HepG2 (cell line): Measurements from ENCODE around the gene TMEM215. TPM values are rescaled to one million over a fixed set of nuclear protein-coding genes. Genes with fewer than 3 reads are reported as not detected.

Experiments
- ATAC-seq: fragments of 200-7000 bp; cut with Tn5 transposase; 3 replicates; pipeline ENCODE4 v1.9.1; 2020; ENCODE audit warnings: mild to moderate bottlenecking, moderate library complexity
- BruUV-seq: library from RNA; stranded (reverse); fragments of 400-500 nt; replicated peaks from 2 replicates; lab custom pipeline; 2021; lab: Mats Ljungman, UMichigan
- CTCF ChIA-PET: fragments of 300-600 bp; formaldehyde crosslinking; extraction: SDS; loops from one replicate; lab custom pipeline; 2021; ENCODE audit warnings: low total read pairs, inconsistent platforms, low intra/inter-chr PET ratio; lab: Yijun Ruan, JAX
- POLR2A ChIA-PET: fragments of 350-600 bp; sonication (Branson Sonifier 250); formaldehyde crosslinking; loops from one replicate; lab custom pipeline; 2020; ENCODE audit warnings: antibody characterized with exemption, inconsistent platforms; lab: Yijun Ruan, JAX
- DNase-seq: peaks from one replicate; pipeline ENCODE4 v3.0.0-alpha.2; 2015; ENCODE audit warnings: low spot score
- FAIRE-seq: peaks from 3 replicates; lab custom pipeline; 2011; peaks lifted over from hg19 to GRCh38; lab: Jason Lieb, UNC
- H2AFZ ChIP-seq: one replicate; pipeline ENCODE4 v1.6.1; 2011; ENCODE audit warnings: low read length, inconsistent platforms
- H3K27ac ChIP-seq: fragments of 300-600 bp; 3 replicates; pipeline ENCODE4 v1.8.0; 2011; ENCODE audit warnings: mixed run types, mild to moderate bottlenecking, mixed read lengths, low read length, inconsistent platforms; ENCODE audit not compliant: insufficient read depth; ENCODE audit errors: extremely low read length
- H3K27me3 ChIP-seq, 2 experiments: fragments of 200-600 bp in 1 of 2; 2 replicates in 1 of 2; 3 replicates in 1 of 2; pipeline versions ENCODE4 v1.6.0 to v1.8.0; 2011; ENCODE audit warnings: low read length in 2 of 2, mild to moderate bottlenecking in 2 of 2, moderate library complexity in 2 of 2, inconsistent platforms in 1 of 2; ENCODE audit not compliant: insufficient read depth in 2 of 2, control insufficient read depth in 1 of 2
- H3K36me3 ChIP-seq, 2 experiments: fragments of 200-600 bp in 1 of 2; replicated peaks in 1 of 2; 2 replicates in 1 of 2; 3 replicates in 1 of 2; pipeline versions ENCODE4 v1.5.1 to v1.8.0; 2011; ENCODE audit warnings: low read length in 2 of 2, inconsistent platforms in 1 of 2; ENCODE audit not compliant: insufficient read depth in 2 of 2, control insufficient read depth in 1 of 2
- H3K4me1 ChIP-seq: 2 replicates; pipeline ENCODE4 v1.5.1; 2012; ENCODE audit warnings: low read length, inconsistent platforms; ENCODE audit not compliant: insufficient read depth
- H3K4me2 ChIP-seq: 2 replicates; pipeline ENCODE4 v1.6.0; 2011; ENCODE audit warnings: low read depth, low read length, inconsistent platforms
- H3K4me3 ChIP-seq, 3 experiments: fragments of 200-600 bp in 1 of 3; sonication (generic), shearing (Covaris generic) in 1 of 3; replicated peaks in 1 of 3; 2 replicates each; pipeline ENCODE4 v1.5.1; 2011 to 2016; ENCODE audit warnings: low read length in 3 of 3, inconsistent platforms in 2 of 3, low read depth in 2 of 3, mild to moderate bottlenecking in 2 of 3, control low read depth in 1 of 3, mixed read lengths in 1 of 3; ENCODE audit not compliant: insufficient read depth in 1 of 3
- H3K79me2 ChIP-seq: one replicate; pipeline ENCODE4 v1.6.1; 2011; ENCODE audit warnings: low read length, inconsistent platforms; ENCODE audit not compliant: insufficient read depth
- H3K9ac ChIP-seq: 2 replicates; pipeline ENCODE4 v1.6.0; 2011; ENCODE audit warnings: mild to moderate bottlenecking, low read depth, low read length, inconsistent platforms; ENCODE audit not compliant: insufficient read depth
- H3K9me3 ChIP-seq: 2 replicates; pipeline ENCODE4 v1.5.1; 2012; ENCODE audit warnings: mild to moderate bottlenecking, low read length
- H4K20me1 ChIP-seq: 2 replicates; pipeline ENCODE4 v1.6.0; 2011; ENCODE audit warnings: inconsistent platforms, mild to moderate bottlenecking, low read length, moderate library complexity; ENCODE audit not compliant: insufficient read depth
- ATF4 ChIP-seq, 2 experiments: fragments of 450-650 bp in 1 of 2; sonication (generic) in 1 of 2; formaldehyde crosslinking; IDR thresholded peaks; 2 replicates each; pipeline versions ENCODE4 v1.5.0 to v1.8.0; 2020 to 2022; ENCODE audit warnings: mild to moderate bottlenecking in 1 of 2, missing genetic modification reagents in 1 of 2
- CEBPB ChIP-seq: IDR thresholded peaks from 2 replicates; pipeline ENCODE4 v1.6.1; 2011; ENCODE audit warnings: low read depth, low read length, improper control_type of control experiment, borderline replicate concordance
- CEBPG ChIP-seq: IDR thresholded peaks from 2 replicates; pipeline ENCODE4 v1.6.1; 2016
- HNF4A ChIP-seq: sonication (generic); formaldehyde crosslinking; IDR thresholded peaks from 2 replicates; pipeline ENCODE4 v1.4.0; 2020; ENCODE audit warnings: missing genetic modification reagents
- MAFF ChIP-seq: IDR thresholded peaks from 2 replicates; pipeline ENCODE4 v1.6.1; 2011; ENCODE audit warnings: low read depth, low read length, improper control_type of control experiment
- MAFK ChIP-seq, 2 experiments: IDR thresholded peaks in 1 of 2; conservative IDR thresholded peaks in 1 of 2; 2 replicates each; pipeline ENCODE4 v1.6.1; 2011; ENCODE audit warnings: improper control_type of control experiment in 2 of 2, low read length in 2 of 2
- POLR2AphosphoS5 ChIP-seq: IDR thresholded peaks from 2 replicates; pipeline ENCODE4 v1.6.1; 2012; ENCODE audit warnings: low read depth, low read length
- ZKSCAN1 ChIP-seq: fragments of 150-350 bp; IDR thresholded peaks from 2 replicates; pipeline ENCODE4 v1.6.1; 2014; ENCODE audit warnings: low read length
- ZNF225 ChIP-seq: sonication (generic); formaldehyde crosslinking; IDR thresholded peaks from 2 replicates; pipeline ENCODE4 v1.4.0; 2020; ENCODE audit warnings: mild to moderate bottlenecking, missing genetic modification reagents
- ZNF569 ChIP-seq: sonication (generic); formaldehyde crosslinking; IDR thresholded peaks from 2 replicates; pipeline ENCODE4 v1.5.0; 2020; ENCODE audit warnings: mild to moderate bottlenecking, missing genetic modification reagents, moderate library complexity, borderline replicate concordance
- ZNF703 ChIP-seq: sonication (generic); formaldehyde crosslinking; IDR thresholded peaks from 2 replicates; pipeline ENCODE4 v1.5.1; 2020; ENCODE audit warnings: missing genetic modification reagents, mild to moderate bottlenecking, moderate library complexity, borderline replicate concordance
- ZNF766 ChIP-seq: sonication (generic); formaldehyde crosslinking; IDR thresholded peaks from 2 replicates; pipeline ENCODE4 v1.5.0; 2020; ENCODE audit warnings: missing genetic modification reagents, borderline replicate concordance
- WGBS: methylation state at CpG from one replicate; pipeline ENCODE4 v1.1.6; 2017; ENCODE audit warnings: low lambda C conversion rate; 5-methylcytosine and 5-hydroxymethylcytosine counted together
- in situ Hi-C: cut with HindIII; loops from 2 replicates; pipeline ENCODE4 v1.10.0; 2017; ENCODE audit warnings: low pct_unique_long_range_greater_than_20kb; ENCODE audit not compliant: extremely low pct_ligation_motif_present
- intact Hi-C: fragments of 100-400 bp; cut with micrococcal nuclease; formaldehyde crosslinking; loops from one replicate; pipeline ENCODE4 v1.10.0; 2022; ENCODE audit not compliant: unreplicated experiment
- polyA plus RNA-seq, 8 experiments: library from polyadenylated mRNA; depleted of rRNA in 3 of 8; stranded (reverse) in 7 of 8; unstranded in 1 of 8; fragments of >200 nt; fragmentation: Illumina TruSeq in 4 of 8; extraction: Trizol in 4 of 8; gene quantifications; 2 replicates each; pipeline versions ENCODE4 v1.2.1 to v1.2.3, GENCODE V29; 2011 to 2016; ENCODE audit warnings: low read depth in 4 of 8, missing spikeins in 1 of 8, mixed read lengths in 1 of 8; ENCODE audit not compliant: insufficient read depth in 1 of 8
- total RNA-seq, 5 experiments: library from RNA; depleted of rRNA; stranded (reverse); fragments of >200 nt; fragmentation: Illumina TruSeq; extraction: Trizol; gene quantifications; 2 replicates each; pipeline ENCODE4 v1.2.3, GENCODE V29; 2016; ENCODE audit warnings: low read depth in 1 of 5
- TF ChIP-seq, protein P1 (sequence below): sonication (generic); formaldehyde crosslinking; IDR thresholded peaks from 2 replicates; pipeline ENCODE4 v1.5.0; 2020; ENCODE audit warnings: missing genetic modification reagents
- TF ChIP-seq, protein P2 (sequence below): IDR thresholded peaks from 2 replicates; pipeline ENCODE4 v1.6.1; 2016; ENCODE audit warnings: control low read depth

Gene TMEM215
- total and polyA plus RNA-seq, 2 of the 13 experiments (the other 11 are each of a cell fraction or from before 2014, with no cell fraction given), result not detected

DNA sequence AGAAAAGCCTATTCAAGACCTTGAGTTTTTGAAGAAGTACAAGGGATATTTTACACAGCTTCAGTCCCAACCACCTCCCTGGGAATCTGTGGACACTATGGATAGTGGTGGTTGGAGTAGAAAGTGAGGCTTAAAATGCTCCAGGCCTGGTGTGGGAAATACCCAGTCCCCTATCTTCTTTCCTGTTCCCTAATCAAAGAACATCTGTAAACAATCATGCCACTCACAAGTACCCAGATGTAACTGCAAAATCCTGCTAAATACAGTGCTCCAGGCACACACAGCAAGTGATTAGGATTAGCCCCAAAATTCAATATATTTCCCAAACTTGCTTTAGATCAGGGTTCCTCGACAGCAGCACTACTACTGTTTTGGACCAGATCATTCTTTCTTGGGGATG, 46.0 kb upstream of the TMEM215 start (continued):
- TF ChIP-seq ZNF225 (no peak), ZNF703 (CRISPR knock-in tag) (no peak), ZNF569 (CRISPR knock-in tag) (no peak)
- TF ChIP-seq, protein P1, sequence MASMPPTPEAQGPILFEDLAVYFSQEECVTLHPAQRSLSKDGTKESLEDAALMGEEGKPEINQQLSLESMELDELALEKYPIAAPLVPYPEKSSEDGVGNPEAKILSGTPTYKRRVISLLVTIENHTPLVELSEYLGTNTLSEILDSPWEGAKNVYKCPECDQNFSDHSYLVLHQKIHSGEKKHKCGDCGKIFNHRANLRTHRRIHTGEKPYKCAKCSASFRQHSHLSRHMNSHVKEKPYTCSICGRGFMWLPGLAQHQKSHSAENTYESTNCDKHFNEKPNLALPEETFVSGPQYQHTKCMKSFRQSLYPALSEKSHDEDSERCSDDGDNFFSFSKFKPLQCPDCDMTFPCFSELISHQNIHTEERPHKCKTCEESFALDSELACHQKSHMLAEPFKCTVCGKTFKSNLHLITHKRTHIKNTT, result no peak

DNA sequence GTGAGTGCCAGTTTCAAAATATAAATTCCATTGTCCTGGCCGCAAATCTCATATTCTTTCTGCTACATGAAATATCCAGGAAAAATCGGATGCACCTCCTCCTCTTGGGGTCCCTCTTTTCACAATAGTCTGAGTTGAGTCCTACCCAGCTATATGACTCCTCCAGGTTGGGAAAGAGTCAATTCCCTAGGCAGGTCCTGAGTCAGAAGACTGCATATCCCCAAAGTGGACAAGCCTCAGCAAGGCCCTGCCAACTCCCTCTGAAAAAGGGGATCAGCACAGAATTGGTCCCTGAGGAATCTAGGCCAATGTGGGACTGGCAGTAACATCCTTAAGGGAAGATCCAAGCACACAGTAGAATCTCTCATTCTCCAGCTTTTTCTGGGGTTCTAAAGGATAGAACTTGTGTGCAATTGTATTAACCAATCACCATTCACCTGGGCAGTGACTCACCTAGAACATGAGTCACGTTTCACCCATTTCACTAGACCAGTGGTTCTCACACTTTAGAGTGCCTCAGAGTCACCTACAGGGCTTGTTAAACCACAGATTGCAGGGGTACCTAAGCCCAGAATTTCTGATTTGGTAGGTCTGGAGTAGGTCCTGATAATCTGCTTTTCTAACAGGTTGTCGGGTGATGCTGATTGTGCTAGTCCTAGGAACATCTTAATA, 44.7 kb upstream of the TMEM215 start:
- intact Hi-C loops, result no loop called here
- 47% methylated on average over 4 of the region's 4 CpGs for WGBS
- no peak for TF ChIP-seq POLR2AphosphoS5
- TF ChIP-seq, all 625 proteins: peak for 0
- no peak overlapping the region for H3K4me3 ChIP-seq
- no peak overlapping the region for H3K27ac ChIP-seq
- H3K79me2 ChIP-seq, result no peaks in the 10 kb centered on the region
- no peak for ATAC-seq
- no peaks in the 10 kb centered on the region for H3K36me3 ChIP-seq
- H3K4me1 ChIP-seq, result peaks cover 15% of the 10 kb centered on the region
- H4K20me1 ChIP-seq, result no peaks in the 10 kb centered on the region
- in situ Hi-C loops, result no loop called here
- no peaks in the 10 kb centered on the region for H3K9me3 ChIP-seq
- no TSS peak for BruUV-seq
- no peaks in the 10 kb centered on the region for H3K27me3 ChIP-seq
- no peak overlapping the region for H3K4me2 ChIP-seq
- POLR2A ChIA-PET, result no interaction called here
- CTCF ChIA-PET, result no interaction called here
- no peak for FAIRE-seq
- H2AFZ ChIP-seq, result no peak overlapping the region
- DNase-seq, result no peak
- H3K9ac ChIP-seq, result no peak overlapping the region

GRCh38 chr9:32741706-32742105, 41.6 kb upstream of the TMEM215 start:
- Histone ChIP-seq H4K20me1 (no peaks in the 10 kb centered on the region), H3K79me2 (no peaks in the 10 kb centered on the region), H3K36me3 (no peaks in the 10 kb centered on the region), H3K27ac (no peak overlapping the region), H3K27me3 (no peaks in the 10 kb centered on the region), H2AFZ (no peak overlapping the region), H3K4me3 (no peak overlapping the region), H3K9ac (no peak overlapping the region), H3K4me1 (peaks cover 15% of the 10 kb centered on the region), H3K4me2 (no peak overlapping the region), H3K9me3 (no peaks in the 10 kb centered on the region)
- in situ Hi-C loops (no loop called here), intact Hi-C loops (no loop called here)
- FAIRE-seq, result no peak
- TF ChIP-seq, protein P2, sequence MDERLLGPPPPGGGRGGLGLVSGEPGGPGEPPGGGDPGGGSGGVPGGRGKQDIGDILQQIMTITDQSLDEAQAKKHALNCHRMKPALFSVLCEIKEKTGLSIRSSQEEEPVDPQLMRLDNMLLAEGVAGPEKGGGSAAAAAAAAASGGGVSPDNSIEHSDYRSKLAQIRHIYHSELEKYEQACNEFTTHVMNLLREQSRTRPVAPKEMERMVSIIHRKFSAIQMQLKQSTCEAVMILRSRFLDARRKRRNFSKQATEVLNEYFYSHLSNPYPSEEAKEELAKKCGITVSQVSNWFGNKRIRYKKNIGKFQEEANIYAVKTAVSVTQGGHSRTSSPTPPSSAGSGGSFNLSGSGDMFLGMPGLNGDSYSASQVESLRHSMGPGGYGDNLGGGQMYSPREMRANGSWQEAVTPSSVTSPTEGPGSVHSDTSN (CRISPR knock-in tag), result no peak
- TF ChIP-seq MAFK (conservative IDR thresholded peaks at IDR 0.05 in 1 of 2, IDR thresholded peaks at IDR 0.05 in 1 of 2; ENCODE audit: low read length in 2 of 2) (0 out of 4 replicates have a peak, but pooled peaks have one; percentile 46 to 51), ZNF766 (CRISPR knock-in tag) (no peak), CEBPG (CRISPR knock-in tag) (peak; percentile 80), CEBPB (peak; percentile 65; the same call in 1 of the 2 replicates), HNF4A (peak; percentile 58), ZKSCAN1 (peak; percentile 78; the same call in 1 of the 2 replicates), MAFF (peak; percentile 45; the same call in 1 of the 2 replicates), ATF4 (CRISPR knock-in tag; IDR thresholded peaks at IDR 0.05) (peak in 1 of 2 experiments; percentile 88; a peak in 2 of 4 replicates)
- WGBS, result 0% methylated on average over 4 of the region's 4 CpGs
- ChIA-PET CTCF (no interaction called here), POLR2A (no interaction called here)
- DNase-seq, result peak; percentile 54
- ATAC-seq, result peak; percentile 81
- no TSS peak for BruUV-seq
